ENCODE data around the gene KLHDC7B.

Gene KLHDC7B

GRCh38 chr22:50525104-50525857 is 20.4 kb upstream of the KLHDC7B start, which contains the start of gene SCO2:
Gene SCO2 (minus strand): TSS chr22:50525598. CDS start chr22:50524411, 1,187 bp downstream.
- H3K4me2 ChIP-seq (ENCODE audit: low read depth, low read length, poor library complexity, severe bottlenecking) = peak within 1 kb of the TSS; percentile 90
- H3K79me2 ChIP-seq (ENCODE audit: insufficient read depth, low read length) = peaks cover 16% of the 10 kb centered on the region; the same call in 1 of the 2 replicates
- H2AFZ ChIP-seq (ENCODE audit: low read length) = peak within 1 kb of the TSS; percentile 91
- H3K9me3 ChIP-seq (ENCODE audit: insufficient read depth, low read depth, low read length) = no peaks in the 10 kb centered on the region
- H3K36me3 ChIP-seq (ENCODE audit: insufficient read depth, low read length) = peaks cover 35% of the 10 kb centered on the region; the same call in 1 of the 2 replicates
- no peaks in the 10 kb centered on the region for H3K27me3 ChIP-seq (ENCODE audit: insufficient read depth, low read length, poor library complexity, severe bottlenecking)
- H3K9ac ChIP-seq (ENCODE audit: low read depth, low read length, poor library complexity, severe bottlenecking) = peak within 1 kb of the TSS; percentile 90
- H4K20me1 ChIP-seq (ENCODE audit: insufficient read depth, low read length, poor library complexity, severe bottlenecking) = peaks cover 9% of the 10 kb centered on the region
- peaks cover 4% of the 10 kb centered on the region; the same call in 1 of the 2 replicates for H3F3A ChIP-seq (ENCODE audit: low read depth)
- H3K4me1 ChIP-seq (ENCODE audit: insufficient read depth, low read length, poor library complexity, severe bottlenecking) = peaks cover 16% of the 10 kb centered on the region
- H3K9me2 ChIP-seq (replicated peaks; ENCODE audit: low read depth, low read length) = no peaks in the 10 kb centered on the region
- H3K4me3 ChIP-seq (ENCODE audit: low read length, poor library complexity, severe bottlenecking) = peak within 1 kb of the TSS; percentile 84
- TF ChIP-seq CTCF (conservative IDR thresholded peaks at IDR 0.05; ENCODE audit: low read length) (no peak; the same call in 1 of the 2 replicates), EZH2phosphoT487 (IDR thresholded peaks at IDR 0.05; ENCODE audit: borderline replicate concordance) (no peak)

- H2AFZ ChIP-seq (ENCODE audit: low read length) = peak overlapping the region; percentile 91
- no peaks in the 10 kb centered on the region for H3K27me3 ChIP-seq (ENCODE audit: insufficient read depth, low read length, poor library complexity, severe bottlenecking)
- no peaks in the 10 kb centered on the region for H3K9me3 ChIP-seq (ENCODE audit: insufficient read depth, low read depth, low read length)
- H3K36me3 ChIP-seq (ENCODE audit: insufficient read depth, low read length) = peaks cover 33% of the 10 kb centered on the region; the same call in 1 of the 2 replicates
- peaks cover 4% of the 10 kb centered on the region; the same call in 1 of the 2 replicates for H3F3A ChIP-seq (ENCODE audit: low read depth)
- TF ChIP-seq CTCF (conservative IDR thresholded peaks at IDR 0.05; ENCODE audit: low read length) = 0 out of 2 replicates have a peak, but pooled peaks have one; percentile 53
- no peak for TF ChIP-seq EZH2phosphoT487 (IDR thresholded peaks at IDR 0.05; ENCODE audit: borderline replicate concordance)
- peaks cover 16% of the 10 kb centered on the region; the same call in 1 of the 2 replicates for H3K79me2 ChIP-seq (ENCODE audit: insufficient read depth, low read length)
- peaks cover 9% of the 10 kb centered on the region for H4K20me1 ChIP-seq (ENCODE audit: insufficient read depth, low read length, poor library complexity, severe bottlenecking)
- peak overlapping the region; percentile 90 for H3K4me2 ChIP-seq (ENCODE audit: low read depth, low read length, poor library complexity, severe bottlenecking)
- H3K4me3 ChIP-seq (ENCODE audit: low read length, poor library complexity, severe bottlenecking) = peak overlapping the region; percentile 84
- no peaks in the 10 kb centered on the region for H3K9me2 ChIP-seq (replicated peaks; ENCODE audit: low read depth, low read length)
- H3K9ac ChIP-seq (ENCODE audit: low read depth, low read length, poor library complexity, severe bottlenecking) = peak overlapping the region; percentile 90
- H3K4me1 ChIP-seq (ENCODE audit: insufficient read depth, low read length, poor library complexity, severe bottlenecking) = peaks cover 16% of the 10 kb centered on the region
Measured at GRCh38 chr22:50525858-50526107, 19.9 kb upstream of the KLHDC7B start.

GRCh38 chr22:50526108-50526833 is 19.4 kb upstream of the KLHDC7B start:
- H3K4me3 ChIP-seq (ENCODE audit: low read length, poor library complexity, severe bottlenecking) = peak overlapping the region; percentile 84

More at GRCh38 chr22:50526108-50526833, 19.4 kb upstream of the KLHDC7B start:
- TF ChIP-seq CTCF (conservative IDR thresholded peaks at IDR 0.05; ENCODE audit: low read length) (peak; percentile 59), EZH2phosphoT487 (IDR thresholded peaks at IDR 0.05; ENCODE audit: borderline replicate concordance) (no peak)
- no peaks in the 10 kb centered on the region for H3K9me3 ChIP-seq (ENCODE audit: insufficient read depth, low read depth, low read length)
- H3K36me3 ChIP-seq (ENCODE audit: insufficient read depth, low read length) = peaks cover 28% of the 10 kb centered on the region; the same call in 1 of the 2 replicates
- peaks cover 4% of the 10 kb centered on the region; the same call in 1 of the 2 replicates for H3F3A ChIP-seq (ENCODE audit: low read depth)
- H3K9ac ChIP-seq (ENCODE audit: low read depth, low read length, poor library complexity, severe bottlenecking) = peak overlapping the region; percentile 90
- peaks cover 16% of the 10 kb centered on the region; the same call in 1 of the 2 replicates for H3K79me2 ChIP-seq (ENCODE audit: insufficient read depth, low read length)
- peak overlapping the region; percentile 90 for H3K4me2 ChIP-seq (ENCODE audit: low read depth, low read length, poor library complexity, severe bottlenecking)
- H2AFZ ChIP-seq (ENCODE audit: low read length) = peak overlapping the region; percentile 91
- no peaks in the 10 kb centered on the region for H3K9me2 ChIP-seq (replicated peaks; ENCODE audit: low read depth, low read length)
- H3K27me3 ChIP-seq (ENCODE audit: insufficient read depth, low read length, poor library complexity, severe bottlenecking) = no peaks in the 10 kb centered on the region
- H4K20me1 ChIP-seq (ENCODE audit: insufficient read depth, low read length, poor library complexity, severe bottlenecking) = peaks cover 8% of the 10 kb centered on the region
- peaks cover 16% of the 10 kb centered on the region for H3K4me1 ChIP-seq (ENCODE audit: insufficient read depth, low read length, poor library complexity, severe bottlenecking)

Measured in Loucy (cell line).